ENCODE data around the gene RBP5. TPM values are rescaled to one million over a fixed set of nuclear protein-coding genes. Genes with fewer than 3 reads are reported as not detected.

The RBP5 gene
- total RNA-seq, 4 donors from 2014 or later, result 0.46 to 5.0 (median 0.91) TPM

DNA sequence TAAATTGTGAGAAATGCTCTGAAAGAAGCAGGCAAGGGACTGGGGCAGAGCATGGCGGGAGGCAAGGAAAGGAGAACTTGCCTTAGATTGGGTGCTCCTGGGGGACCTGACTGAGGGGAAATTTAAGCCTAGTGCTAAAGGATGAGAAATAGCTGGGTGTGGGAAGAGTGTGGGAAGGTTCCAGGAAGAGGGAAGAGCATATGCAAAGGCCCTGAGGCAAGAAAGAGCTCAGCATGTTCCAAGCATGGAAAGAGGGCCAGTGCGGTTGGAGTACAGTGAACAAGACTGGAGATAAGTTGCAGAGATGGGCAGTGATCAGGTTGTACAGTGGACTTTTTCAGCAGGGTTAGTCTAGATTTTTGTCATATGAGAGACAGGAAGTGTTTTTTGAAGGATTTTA is 10.5 kb upstream of the RBP5 start:
- no peaks in the 10 kb centered on the region for H3K27me3 ChIP-seq
- H3K9me3 ChIP-seq, result no peaks in the 10 kb centered on the region
- H3K4me3 ChIP-seq, result no peak overlapping the region
- intact Hi-C loops (cut with DNase I), result no loop called here
- peaks cover 0 to 73% (median 26%) of the 10 kb centered on the region in 4 donors for H3K36me3 ChIP-seq
- TF ChIP-seq EP300 (IDR thresholded peaks at IDR 0.05), result no peak
- no peak for TF ChIP-seq POLR2A (IDR thresholded peaks at IDR 0.05; ENCODE audit: low read depth)
- TF ChIP-seq, protein P1, sequence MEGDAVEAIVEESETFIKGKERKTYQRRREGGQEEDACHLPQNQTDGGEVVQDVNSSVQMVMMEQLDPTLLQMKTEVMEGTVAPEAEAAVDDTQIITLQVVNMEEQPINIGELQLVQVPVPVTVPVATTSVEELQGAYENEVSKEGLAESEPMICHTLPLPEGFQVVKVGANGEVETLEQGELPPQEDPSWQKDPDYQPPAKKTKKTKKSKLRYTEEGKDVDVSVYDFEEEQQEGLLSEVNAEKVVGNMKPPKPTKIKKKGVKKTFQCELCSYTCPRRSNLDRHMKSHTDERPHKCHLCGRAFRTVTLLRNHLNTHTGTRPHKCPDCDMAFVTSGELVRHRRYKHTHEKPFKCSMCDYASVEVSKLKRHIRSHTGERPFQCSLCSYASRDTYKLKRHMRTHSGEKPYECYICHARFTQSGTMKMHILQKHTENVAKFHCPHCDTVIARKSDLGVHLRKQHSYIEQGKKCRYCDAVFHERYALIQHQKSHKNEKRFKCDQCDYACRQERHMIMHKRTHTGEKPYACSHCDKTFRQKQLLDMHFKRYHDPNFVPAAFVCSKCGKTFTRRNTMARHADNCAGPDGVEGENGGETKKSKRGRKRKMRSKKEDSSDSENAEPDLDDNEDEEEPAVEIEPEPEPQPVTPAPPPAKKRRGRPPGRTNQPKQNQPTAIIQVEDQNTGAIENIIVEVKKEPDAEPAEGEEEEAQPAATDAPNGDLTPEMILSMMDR (IDR thresholded peaks at IDR 0.05), result no peak
- TF ChIP-seq POLR2AphosphoS5 (IDR thresholded peaks at IDR 0.05), result no peak
- 93% methylated on average over 2 of the region's 2 CpGs for WGBS
- H3K4me1 ChIP-seq, result peaks cover 0 to 2% (median 0%) of the 10 kb centered on the region in 4 donors
- DNase-seq (ENCODE audit: extremely low spot score), result no peak
- no peak overlapping the region for H3K27ac ChIP-seq (replicated peaks in 1 of 4)

DNA sequence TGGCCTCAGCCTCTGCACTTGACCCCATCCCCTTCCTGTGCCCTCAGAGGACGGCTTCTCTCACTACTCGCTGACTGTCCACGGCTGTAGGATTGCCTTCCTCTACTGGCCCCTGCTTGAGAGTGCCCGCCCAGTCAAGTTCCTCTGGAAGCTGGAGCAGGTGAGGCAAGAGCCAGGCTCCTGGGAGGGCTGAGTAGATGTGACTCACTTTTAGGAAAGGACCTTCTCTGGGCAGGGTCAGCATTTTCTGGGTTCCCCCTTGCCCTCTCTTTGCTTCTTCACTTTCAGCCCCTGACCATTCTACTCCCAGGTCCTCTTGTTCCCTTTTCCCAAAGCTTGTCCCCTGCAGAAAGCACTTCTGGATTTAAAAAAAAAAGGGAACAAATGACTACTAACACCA is 9.2 kb upstream of the RBP5 start:
- Histone ChIP-seq H3K36me3 (peaks cover 0 to 77% (median 31%) of the 10 kb centered on the region in 4 donors), H3K9me3 (no peaks in the 10 kb centered on the region), H3K4me3 (no peak overlapping the region), H3K27ac (replicated peaks in 1 of 4) (no peak overlapping the region), H3K4me1 (no peaks in the 10 kb centered on the region), H3K27me3 (no peaks in the 10 kb centered on the region)
- TF ChIP-seq POLR2A (IDR thresholded peaks at IDR 0.05; ENCODE audit: low read depth) (no peak), EP300 (IDR thresholded peaks at IDR 0.05) (no peak), POLR2AphosphoS5 (IDR thresholded peaks at IDR 0.05) (no peak)
- TF ChIP-seq, protein P1 (IDR thresholded peaks at IDR 0.05), result no peak
- intact Hi-C loops (cut with DNase I), result no loop called here
- 67% methylated on average over 4 of the region's 4 CpGs for WGBS
- DNase-seq (ENCODE audit: extremely low spot score), result no peak

DNA sequence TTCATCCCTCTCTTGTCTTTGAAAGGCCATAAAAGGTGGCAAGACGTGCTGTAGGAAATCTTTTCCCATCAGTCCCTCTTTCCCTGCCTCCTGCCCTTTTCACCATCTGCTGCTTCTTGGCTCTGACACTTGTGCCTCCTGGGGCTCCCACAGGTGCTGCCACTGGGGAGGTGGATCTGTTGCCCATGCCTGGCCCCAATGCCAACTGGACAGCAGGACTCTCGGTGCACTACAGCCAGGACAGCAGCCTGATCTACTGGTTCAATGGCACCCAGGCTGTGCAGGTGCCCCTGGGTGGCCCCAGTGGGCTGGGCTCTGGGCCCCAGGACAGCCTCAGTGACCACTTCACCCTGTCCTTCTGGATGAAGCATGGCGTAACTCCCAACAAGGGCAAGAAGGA is 8.0 kb upstream of the RBP5 start:
- peaks cover 0 to 68% (median 31%) of the 10 kb centered on the region in 4 donors for H3K36me3 ChIP-seq
- H3K4me1 ChIP-seq, result peaks cover 0 to 2% (median 1%) of the 10 kb centered on the region in 4 donors
- H3K9me3 ChIP-seq, result no peaks in the 10 kb centered on the region
- H3K27me3 ChIP-seq, result no peaks in the 10 kb centered on the region
- no peak overlapping the region for H3K27ac ChIP-seq (replicated peaks in 1 of 4)
- TF ChIP-seq, protein P1 (IDR thresholded peaks at IDR 0.05), result no peak
- TF ChIP-seq POLR2A (IDR thresholded peaks at IDR 0.05; ENCODE audit: low read depth) (no peak), POLR2AphosphoS5 (IDR thresholded peaks at IDR 0.05) (no peak), EP300 (IDR thresholded peaks at IDR 0.05) (no peak)
- no peak for DNase-seq (ENCODE audit: extremely low spot score)
- WGBS, result 100% methylated on average over 2 of the region's 3 CpGs
- intact Hi-C loops (cut with DNase I), result no loop called here
- H3K4me3 ChIP-seq, result no peak overlapping the region

DNA sequence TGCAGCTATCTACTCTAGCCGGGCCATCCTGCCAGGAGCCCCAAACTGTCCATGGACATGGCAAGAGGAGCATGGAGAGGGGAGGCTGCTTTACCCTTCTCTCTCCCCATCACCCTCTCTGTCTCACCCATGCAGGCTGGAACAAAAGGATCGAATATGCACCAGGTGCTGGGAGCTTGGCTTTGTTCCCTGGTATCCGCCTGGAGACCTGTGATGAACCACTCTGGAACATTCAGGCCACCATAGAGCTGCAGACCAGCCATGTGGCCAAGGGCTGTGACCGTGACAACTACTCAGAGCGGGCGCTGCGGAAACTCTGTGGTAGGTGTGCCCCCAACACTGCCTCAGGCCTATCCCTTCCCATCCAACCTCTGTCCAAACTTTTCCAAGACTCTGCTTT is 7.4 kb upstream of the RBP5 start:
- Histone ChIP-seq H3K4me3 (no peak overlapping the region), H3K36me3 (peaks cover 0 to 62% (median 29%) of the 10 kb centered on the region in 4 donors), H3K27ac (replicated peaks in 1 of 4) (no peak overlapping the region), H3K27me3 (no peaks in the 10 kb centered on the region), H3K9me3 (no peaks in the 10 kb centered on the region), H3K4me1 (peaks cover 3 to 8% (median 7%) of the 10 kb centered on the region in 4 donors)
- no peak for DNase-seq (ENCODE audit: extremely low spot score)
- no peak for TF ChIP-seq EP300 (IDR thresholded peaks at IDR 0.05)
- WGBS, result 96% methylated on average over 7 of the region's 7 CpGs
- intact Hi-C loops (cut with DNase I), result no loop called here

DNA sequence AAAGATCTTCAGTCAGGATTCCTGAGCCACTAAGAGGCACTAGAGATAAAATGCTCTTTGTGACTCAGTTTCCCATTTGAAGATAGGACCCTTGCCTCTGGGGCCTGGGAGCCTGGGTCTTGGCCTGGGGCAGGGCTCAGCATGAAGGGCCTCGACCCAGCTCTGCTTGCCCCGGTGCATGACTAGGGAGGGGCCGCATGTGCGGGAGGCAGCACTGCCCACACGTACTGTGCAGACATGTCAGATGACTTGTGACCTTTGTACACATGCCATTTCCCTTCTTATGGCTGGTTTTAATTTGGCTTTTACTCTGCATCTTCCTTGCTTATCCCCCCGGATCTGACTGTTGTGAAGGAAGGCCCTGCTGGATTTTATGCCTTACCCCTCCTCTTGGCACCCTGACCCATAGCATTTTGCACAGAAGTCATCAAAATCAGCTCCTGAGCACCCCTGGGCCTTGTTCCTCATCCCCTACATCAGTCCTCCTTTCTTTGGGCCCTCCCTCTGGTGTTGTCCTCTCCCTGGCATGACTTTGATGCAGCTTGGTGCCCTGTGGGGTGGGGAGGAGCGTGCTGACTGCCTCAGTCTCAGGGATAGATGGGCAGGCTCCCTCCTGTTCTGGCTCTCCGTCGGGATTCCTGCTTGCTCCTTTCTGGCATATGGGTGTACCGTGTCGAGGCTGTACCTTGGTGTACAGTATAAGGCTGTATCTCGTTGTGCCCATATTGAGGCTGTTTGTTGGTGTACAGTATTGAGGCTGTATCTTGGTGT is 5.9 kb upstream of the RBP5 start:
- H3K4me3 ChIP-seq, result no peak overlapping the region
- H3K27me3 ChIP-seq, result no peaks in the 10 kb centered on the region
- no peaks in the 10 kb centered on the region for H3K9me3 ChIP-seq
- H3K36me3 ChIP-seq, result peaks cover 0 to 50% (median 28%) of the 10 kb centered on the region in 4 donors
- intact Hi-C loops (cut with DNase I), result no loop called here
- TF ChIP-seq POLR2A (IDR thresholded peaks at IDR 0.05; ENCODE audit: low read depth) (no peak), POLR2AphosphoS5 (IDR thresholded peaks at IDR 0.05) (no peak), EP300 (IDR thresholded peaks at IDR 0.05) (no peak)
- TF ChIP-seq, protein P1 (IDR thresholded peaks at IDR 0.05), result no peak
- no peak for DNase-seq (ENCODE audit: extremely low spot score)
- 94% methylated on average over 11 of the region's 12 CpGs for WGBS
- H3K4me1 ChIP-seq, result peaks cover 17 to 22% (median 20%) of the 10 kb centered on the region in 4 donors
- no peak overlapping the region for H3K27ac ChIP-seq (replicated peaks in 1 of 4)

Data from esophagus muscularis mucosa (tissue), 4 donors.